ENCODE measurements around the gene DTHD1. TPM values are rescaled to one million over a fixed set of nuclear protein-coding genes. Genes with fewer than 3 reads are reported as not detected.

Gene DTHD1
- total and polyA plus RNA-seq, 11 donors: 0.14 to 0.83 TPM; not detected in 9

- ATAC-seq (no peak), DNase-seq (no peak)
- peaks cover 0 to 60% (median 0%) of the 10 kb centered on the region in 12 donors for H3K4me1 ChIP-seq
- H3K4me3 ChIP-seq: no peak overlapping the region
- peak overlapping the region in 1 of 12 donors; percentile 61 for H3K27ac ChIP-seq
- no peaks in the 10 kb centered on the region for H3K27me3 ChIP-seq
- TF ChIP-seq POLR2A (IDR thresholded peaks at IDR 0.05) (no peak), CTCF (IDR thresholded peaks at IDR 0.05) (no peak)
- no peaks in the 10 kb centered on the region for H3K9me3 ChIP-seq
- no peaks in the 10 kb centered on the region for H3K36me3 ChIP-seq
- intact Hi-C loops (cut with DNase I): no loop called here
Observed at GRCh38 chr4:36313301-36313700, 31.9 kb downstream of the DTHD1 start.

DNA sequence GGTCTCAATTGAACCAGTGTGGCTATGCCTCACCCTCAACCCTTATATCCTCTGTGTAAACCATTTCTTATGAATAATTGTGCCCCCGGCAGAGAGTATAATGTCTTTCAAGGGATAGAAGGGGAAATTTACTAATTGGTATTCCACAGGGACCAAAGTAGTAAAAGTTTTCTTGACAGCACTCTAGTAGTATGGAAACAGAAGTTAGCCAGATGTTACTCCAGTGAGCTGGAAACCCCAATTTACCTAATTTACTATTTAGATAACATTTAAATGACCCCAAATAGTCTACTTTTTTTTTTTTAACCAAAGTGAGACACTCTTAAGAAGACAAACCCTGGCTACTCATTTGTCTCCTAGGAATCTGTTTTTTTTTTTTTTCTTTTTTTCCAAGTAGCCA is 32.3 kb downstream of the DTHD1 start:
- DNase-seq (no peak), ATAC-seq (no peak)
- H3K4me1 ChIP-seq: peaks cover 0 to 60% (median 0%) of the 10 kb centered on the region in 12 donors
- H3K4me3 ChIP-seq: no peak overlapping the region
- no peaks in the 10 kb centered on the region for H3K9me3 ChIP-seq
- WGBS, 4 donors: 67 to 90% (median 78%) methylated on average over 1 of the region's 1 CpG
- H3K36me3 ChIP-seq: no peaks in the 10 kb centered on the region
- no peaks in the 10 kb centered on the region for H3K27me3 ChIP-seq
- peak overlapping the region in 1 of 12 donors; percentile 61 for H3K27ac ChIP-seq
- TF ChIP-seq POLR2A (IDR thresholded peaks at IDR 0.05): no peak
- no peak for TF ChIP-seq CTCF (IDR thresholded peaks at IDR 0.05)
- intact Hi-C loops (cut with DNase I): no loop called here

GRCh38 chr4:36316607-36317006 is 35.2 kb downstream of the DTHD1 start:
- Histone ChIP-seq H3K4me1 (peaks cover 0 to 61% (median 0%) of the 10 kb centered on the region in 12 donors), H3K9me3 (no peaks in the 10 kb centered on the region), H3K27me3 (no peaks in the 10 kb centered on the region), H3K36me3 (no peaks in the 10 kb centered on the region), H3K27ac (no peak overlapping the region), H3K4me3 (no peak overlapping the region)
- intact Hi-C loops (cut with DNase I): no loop called here
- TF ChIP-seq CTCF (IDR thresholded peaks at IDR 0.05) (no peak), POLR2A (IDR thresholded peaks at IDR 0.05) (no peak)
- ATAC-seq (no peak), DNase-seq (no peak)

DNA sequence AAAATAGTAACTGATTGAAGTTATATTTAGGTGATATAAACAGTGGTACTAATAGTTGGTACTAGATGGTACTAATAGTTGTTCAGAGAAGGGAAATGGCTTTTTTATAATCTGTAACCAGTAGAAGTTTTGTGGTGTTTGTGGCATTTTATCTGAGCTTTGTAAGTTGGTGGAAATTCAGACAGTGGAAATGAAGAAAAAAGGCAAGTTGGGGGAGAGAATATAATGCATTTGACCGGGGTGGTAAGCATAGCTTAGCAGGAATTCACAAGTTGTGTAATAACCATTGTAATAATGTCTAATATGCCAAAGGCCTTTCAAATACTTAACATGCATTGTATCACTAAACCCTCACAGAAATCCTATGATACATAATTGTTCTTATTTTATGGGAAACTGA is 36.3 kb downstream of the DTHD1 start:
- H3K4me1 ChIP-seq: peaks cover 0 to 60% (median 0%) of the 10 kb centered on the region in 12 donors
- no peak for ATAC-seq
- no peak overlapping the region for H3K27ac ChIP-seq
- no peak for DNase-seq
- intact Hi-C loops (cut with DNase I): no loop called here
- WGBS, 4 donors: 78 to 90% (median 79%) methylated on average over 1 of the region's 1 CpG
- no peak overlapping the region for H3K4me3 ChIP-seq
- H3K27me3 ChIP-seq: no peaks in the 10 kb centered on the region
- H3K9me3 ChIP-seq: no peaks in the 10 kb centered on the region
- TF ChIP-seq CTCF (IDR thresholded peaks at IDR 0.05) (no peak), POLR2A (IDR thresholded peaks at IDR 0.05) (no peak)
- H3K36me3 ChIP-seq: no peaks in the 10 kb centered on the region

Data from heart left ventricle (tissue), 16 donors.